ENCODE data around the gene LCN6. TPM values are rescaled to one million over a fixed set of nuclear protein-coding genes. Genes with fewer than 3 reads are reported as not detected.
A peak's percentile ranks its signal among the peaks of the same experiment; 100 is the strongest.

The LCN6 gene
- total and polyA plus RNA-seq, 2 of the 13 experiments (the other 11 are each of a cell fraction or from before 2014, with no cell fraction given), result not detected

DNA sequence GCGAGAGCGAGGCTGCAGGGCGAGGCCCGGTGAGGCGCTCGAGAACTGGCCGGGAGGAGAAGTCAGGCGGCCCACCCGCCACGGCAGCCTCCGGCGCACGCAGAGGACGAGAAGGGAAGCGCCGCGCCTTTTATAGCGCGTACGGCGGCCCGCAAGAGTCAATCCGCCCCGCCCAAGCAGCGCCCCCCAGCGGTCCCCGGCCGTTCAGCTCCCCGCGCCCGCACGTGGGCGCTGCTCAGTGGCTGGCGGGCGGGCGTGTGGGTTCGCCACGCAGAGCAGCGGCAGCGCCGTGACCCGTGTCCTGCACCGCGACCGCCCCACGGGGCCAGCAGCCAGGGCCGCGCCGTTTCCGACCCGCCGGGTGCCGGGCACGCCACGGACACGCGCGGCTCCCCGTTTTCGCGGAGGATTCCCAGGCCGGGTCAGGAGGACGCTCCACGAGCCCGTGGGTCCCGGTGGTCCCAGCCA is 20.2 kb downstream of the LCN6 start (continued):
- TF ChIP-seq NAIF1 (CRISPR knock-in tag; IDR thresholded peaks at IDR 0.05; ENCODE audit: borderline replicate concordance), result no peak; the same call in 1 of the 2 replicates
- TF ChIP-seq ZNF782 (CRISPR knock-in tag; IDR thresholded peaks at IDR 0.05; ENCODE audit: borderline replicate concordance), result no peak
- TF ChIP-seq, protein P1, sequence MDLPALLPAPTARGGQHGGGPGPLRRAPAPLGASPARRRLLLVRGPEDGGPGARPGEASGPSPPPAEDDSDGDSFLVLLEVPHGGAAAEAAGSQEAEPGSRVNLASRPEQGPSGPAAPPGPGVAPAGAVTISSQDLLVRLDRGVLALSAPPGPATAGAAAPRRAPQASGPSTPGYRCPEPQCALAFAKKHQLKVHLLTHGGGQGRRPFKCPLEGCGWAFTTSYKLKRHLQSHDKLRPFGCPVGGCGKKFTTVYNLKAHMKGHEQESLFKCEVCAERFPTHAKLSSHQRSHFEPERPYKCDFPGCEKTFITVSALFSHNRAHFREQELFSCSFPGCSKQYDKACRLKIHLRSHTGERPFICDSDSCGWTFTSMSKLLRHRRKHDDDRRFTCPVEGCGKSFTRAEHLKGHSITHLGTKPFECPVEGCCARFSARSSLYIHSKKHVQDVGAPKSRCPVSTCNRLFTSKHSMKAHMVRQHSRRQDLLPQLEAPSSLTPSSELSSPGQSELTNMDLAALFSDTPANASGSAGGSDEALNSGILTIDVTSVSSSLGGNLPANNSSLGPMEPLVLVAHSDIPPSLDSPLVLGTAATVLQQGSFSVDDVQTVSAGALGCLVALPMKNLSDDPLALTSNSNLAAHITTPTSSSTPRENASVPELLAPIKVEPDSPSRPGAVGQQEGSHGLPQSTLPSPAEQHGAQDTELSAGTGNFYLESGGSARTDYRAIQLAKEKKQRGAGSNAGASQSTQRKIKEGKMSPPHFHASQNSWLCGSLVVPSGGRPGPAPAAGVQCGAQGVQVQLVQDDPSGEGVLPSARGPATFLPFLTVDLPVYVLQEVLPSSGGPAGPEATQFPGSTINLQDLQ (CRISPR knock-in tag; IDR thresholded peaks at IDR 0.05), result no peak
- peak; percentile 93 for TF ChIP-seq MAF1 (CRISPR knock-in tag; IDR thresholded peaks at IDR 0.05; ENCODE audit: borderline replicate concordance)
- TF ChIP-seq ZNF326 (CRISPR knock-in tag; IDR thresholded peaks at IDR 0.05; ENCODE audit: borderline replicate concordance), result no peak
- no peak for TF ChIP-seq ZNF205 (CRISPR knock-in tag; IDR thresholded peaks at IDR 0.05)
- TF ChIP-seq SIN3B (IDR thresholded peaks at IDR 0.05; ENCODE audit: low read length), result peak; percentile 59
- TF ChIP-seq ZNF10 (CRISPR knock-in tag; IDR thresholded peaks at IDR 0.05; ENCODE audit: borderline replicate concordance, low read depth), result no peak
- TF ChIP-seq SAFB2 (CRISPR knock-in tag; IDR thresholded peaks at IDR 0.05; ENCODE audit: borderline replicate concordance, low read depth), result peak; percentile 88
- peak; percentile 99 for TF ChIP-seq RBFOX2 (IDR thresholded peaks at IDR 0.05; ENCODE audit: low read depth, low read length)
- peak; percentile 52 for TF ChIP-seq ZNF883 (CRISPR knock-in tag; IDR thresholded peaks at IDR 0.05; ENCODE audit: not compliant biosample characterization)
- TF ChIP-seq POGZ (CRISPR knock-in tag; IDR thresholded peaks at IDR 0.05), result peak; percentile 82
- TF ChIP-seq, protein P2, sequence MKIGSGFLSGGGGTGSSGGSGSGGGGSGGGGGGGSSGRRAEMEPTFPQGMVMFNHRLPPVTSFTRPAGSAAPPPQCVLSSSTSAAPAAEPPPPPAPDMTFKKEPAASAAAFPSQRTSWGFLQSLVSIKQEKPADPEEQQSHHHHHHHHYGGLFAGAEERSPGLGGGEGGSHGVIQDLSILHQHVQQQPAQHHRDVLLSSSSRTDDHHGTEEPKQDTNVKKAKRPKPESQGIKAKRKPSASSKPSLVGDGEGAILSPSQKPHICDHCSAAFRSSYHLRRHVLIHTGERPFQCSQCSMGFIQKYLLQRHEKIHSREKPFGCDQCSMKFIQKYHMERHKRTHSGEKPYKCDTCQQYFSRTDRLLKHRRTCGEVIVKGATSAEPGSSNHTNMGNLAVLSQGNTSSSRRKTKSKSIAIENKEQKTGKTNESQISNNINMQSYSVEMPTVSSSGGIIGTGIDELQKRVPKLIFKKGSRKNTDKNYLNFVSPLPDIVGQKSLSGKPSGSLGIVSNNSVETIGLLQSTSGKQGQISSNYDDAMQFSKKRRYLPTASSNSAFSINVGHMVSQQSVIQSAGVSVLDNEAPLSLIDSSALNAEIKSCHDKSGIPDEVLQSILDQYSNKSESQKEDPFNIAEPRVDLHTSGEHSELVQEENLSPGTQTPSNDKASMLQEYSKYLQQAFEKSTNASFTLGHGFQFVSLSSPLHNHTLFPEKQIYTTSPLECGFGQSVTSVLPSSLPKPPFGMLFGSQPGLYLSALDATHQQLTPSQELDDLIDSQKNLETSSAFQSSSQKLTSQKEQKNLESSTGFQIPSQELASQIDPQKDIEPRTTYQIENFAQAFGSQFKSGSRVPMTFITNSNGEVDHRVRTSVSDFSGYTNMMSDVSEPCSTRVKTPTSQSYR (CRISPR knock-in tag; IDR thresholded peaks at IDR 0.05; ENCODE audit: borderline replicate concordance), result no peak
- TF ChIP-seq ZNF335 (CRISPR knock-in tag; IDR thresholded peaks at IDR 0.05), result peak; percentile 61; the same call in 1 of the 2 replicates
- TF ChIP-seq RCOR2 (CRISPR knock-in tag; IDR thresholded peaks at IDR 0.05), result no peak
- TF ChIP-seq, protein P3, sequence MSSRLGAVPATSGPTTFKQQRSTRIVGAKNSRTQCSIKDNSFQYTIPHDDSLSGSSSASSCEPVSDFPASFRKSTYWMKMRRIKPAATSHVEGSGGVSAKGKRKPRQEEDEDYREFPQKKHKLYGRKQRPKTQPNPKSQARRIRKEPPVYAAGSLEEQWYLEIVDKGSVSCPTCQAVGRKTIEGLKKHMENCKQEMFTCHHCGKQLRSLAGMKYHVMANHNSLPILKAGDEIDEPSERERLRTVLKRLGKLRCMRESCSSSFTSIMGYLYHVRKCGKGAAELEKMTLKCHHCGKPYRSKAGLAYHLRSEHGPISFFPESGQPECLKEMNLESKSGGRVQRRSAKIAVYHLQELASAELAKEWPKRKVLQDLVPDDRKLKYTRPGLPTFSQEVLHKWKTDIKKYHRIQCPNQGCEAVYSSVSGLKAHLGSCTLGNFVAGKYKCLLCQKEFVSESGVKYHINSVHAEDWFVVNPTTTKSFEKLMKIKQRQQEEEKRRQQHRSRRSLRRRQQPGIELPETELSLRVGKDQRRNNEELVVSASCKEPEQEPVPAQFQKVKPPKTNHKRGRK (CRISPR knock-in tag; IDR thresholded peaks at IDR 0.05), result no peak
- peak; percentile 36; the same call in 1 of the 2 replicates for TF ChIP-seq CREB1 (IDR thresholded peaks at IDR 0.05)
- TF ChIP-seq CREB1 (CRISPR knock-in tag; IDR thresholded peaks at IDR 0.05), result no peak
- TF ChIP-seq, protein P4, sequence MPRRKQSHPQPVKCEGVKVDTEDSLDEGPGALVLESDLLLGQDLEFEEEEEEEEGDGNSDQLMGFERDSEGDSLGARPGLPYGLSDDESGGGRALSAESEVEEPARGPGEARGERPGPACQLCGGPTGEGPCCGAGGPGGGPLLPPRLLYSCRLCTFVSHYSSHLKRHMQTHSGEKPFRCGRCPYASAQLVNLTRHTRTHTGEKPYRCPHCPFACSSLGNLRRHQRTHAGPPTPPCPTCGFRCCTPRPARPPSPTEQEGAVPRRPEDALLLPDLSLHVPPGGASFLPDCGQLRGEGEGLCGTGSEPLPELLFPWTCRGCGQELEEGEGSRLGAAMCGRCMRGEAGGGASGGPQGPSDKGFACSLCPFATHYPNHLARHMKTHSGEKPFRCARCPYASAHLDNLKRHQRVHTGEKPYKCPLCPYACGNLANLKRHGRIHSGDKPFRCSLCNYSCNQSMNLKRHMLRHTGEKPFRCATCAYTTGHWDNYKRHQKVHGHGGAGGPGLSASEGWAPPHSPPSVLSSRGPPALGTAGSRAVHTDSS (CRISPR knock-in tag; conservative IDR thresholded peaks at IDR 0.05), result no peak
- TF ChIP-seq, protein P5, sequence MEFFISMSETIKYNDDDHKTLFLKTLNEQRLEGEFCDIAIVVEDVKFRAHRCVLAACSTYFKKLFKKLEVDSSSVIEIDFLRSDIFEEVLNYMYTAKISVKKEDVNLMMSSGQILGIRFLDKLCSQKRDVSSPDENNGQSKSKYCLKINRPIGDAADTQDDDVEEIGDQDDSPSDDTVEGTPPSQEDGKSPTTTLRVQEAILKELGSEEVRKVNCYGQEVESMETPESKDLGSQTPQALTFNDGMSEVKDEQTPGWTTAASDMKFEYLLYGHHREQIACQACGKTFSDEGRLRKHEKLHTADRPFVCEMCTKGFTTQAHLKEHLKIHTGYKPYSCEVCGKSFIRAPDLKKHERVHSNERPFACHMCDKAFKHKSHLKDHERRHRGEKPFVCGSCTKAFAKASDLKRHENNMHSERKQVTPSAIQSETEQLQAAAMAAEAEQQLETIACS (CRISPR knock-in tag; IDR thresholded peaks at IDR 0.05), result peak; percentile 41; the same call in 1 of the 2 replicates
- peak; percentile 83; the same call in 1 of the 2 replicates for TF ChIP-seq ZNF441 (CRISPR knock-in tag; IDR thresholded peaks at IDR 0.05; ENCODE audit: borderline replicate concordance)
